Neural crest cell (in vitro differentiated cells): ENCODE data around the gene ACSL1. TPM values are rescaled to one million over a fixed set of nuclear protein-coding genes. Genes with fewer than 3 reads are reported as not detected.

ENCODE experiments used
- DNase-seq: peaks from one replicate; pipeline ENCODE4 v3.0.0; 2021; ENCODE audit warnings: low read depth, mixed read lengths, low spot score
- H3K27ac Mint-ChIP-seq: one replicate; pipeline ENCODE4 v1.8.0; 2021; ENCODE audit warnings: mild to moderate bottlenecking, mixed read lengths; ENCODE audit not compliant: unreplicated experiment
- H3K27me3 Mint-ChIP-seq: 2 replicates; pipeline ENCODE4 v1.8.0; 2021; ENCODE audit warnings: low read depth, mild to moderate bottlenecking, mixed read lengths
- H3K36me3 Mint-ChIP-seq: 2 replicates; pipeline ENCODE4 v1.8.0; 2021; ENCODE audit warnings: low read depth, mild to moderate bottlenecking, mixed read lengths
- H3K4me1 Mint-ChIP-seq: 2 replicates; pipeline ENCODE4 v1.8.0; 2021; ENCODE audit warnings: mixed read lengths
- H3K4me3 Mint-ChIP-seq: one replicate; pipeline ENCODE4 v1.8.0; 2021; ENCODE audit warnings: mild to moderate bottlenecking, mixed read lengths
- H3K9me3 Mint-ChIP-seq: 2 replicates; pipeline ENCODE4 v1.8.0; 2021; ENCODE audit warnings: mixed read lengths
- total RNA-seq: library from RNA; stranded (reverse); gene quantifications from 2 replicates; pipeline ENCODE4 v1.2.1, GENCODE V29; 2021
- TF ChIP-seq, protein P1 (sequence below): fragments of 200-600 bp; sonication (generic); conservative IDR thresholded peaks from 2 replicates; pipeline ENCODE4 v1.5.0; 2021; ENCODE audit warnings: antibody characterized with exemption, mild to moderate bottlenecking

ACSL1 gene
- total RNA-seq, 1 donor from 2014 or later = 10.4 TPM

DNA sequence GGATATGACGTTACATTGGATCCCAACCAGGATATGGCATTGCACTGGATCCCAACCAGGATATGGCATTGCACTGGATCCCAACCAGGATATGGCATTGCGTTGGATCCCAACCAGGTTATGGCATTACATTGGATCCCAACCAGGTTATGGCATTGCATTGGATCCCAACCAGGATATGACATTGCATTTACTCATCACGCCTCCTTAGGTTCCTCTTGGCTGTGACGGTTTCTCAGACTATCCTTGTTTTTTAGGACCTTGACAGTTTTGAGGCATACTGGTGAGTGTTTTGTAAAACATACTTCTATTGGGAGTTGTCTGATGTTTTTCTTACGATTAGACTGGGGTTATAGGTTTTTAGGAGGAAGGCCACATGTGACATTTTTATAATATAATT, 5.4 kb upstream of the ACSL1 start:
- H3K27ac Mint-ChIP-seq = no peak overlapping the region
- peaks cover 40% of the 10 kb centered on the region for H3K27me3 Mint-ChIP-seq
- DNase-seq = no peak
- no peak overlapping the region for H3K4me3 Mint-ChIP-seq
- H3K4me1 Mint-ChIP-seq = no peaks in the 10 kb centered on the region
- H3K9me3 Mint-ChIP-seq = no peaks in the 10 kb centered on the region
- no peaks in the 10 kb centered on the region for H3K36me3 Mint-ChIP-seq
- TF ChIP-seq, protein P1, sequence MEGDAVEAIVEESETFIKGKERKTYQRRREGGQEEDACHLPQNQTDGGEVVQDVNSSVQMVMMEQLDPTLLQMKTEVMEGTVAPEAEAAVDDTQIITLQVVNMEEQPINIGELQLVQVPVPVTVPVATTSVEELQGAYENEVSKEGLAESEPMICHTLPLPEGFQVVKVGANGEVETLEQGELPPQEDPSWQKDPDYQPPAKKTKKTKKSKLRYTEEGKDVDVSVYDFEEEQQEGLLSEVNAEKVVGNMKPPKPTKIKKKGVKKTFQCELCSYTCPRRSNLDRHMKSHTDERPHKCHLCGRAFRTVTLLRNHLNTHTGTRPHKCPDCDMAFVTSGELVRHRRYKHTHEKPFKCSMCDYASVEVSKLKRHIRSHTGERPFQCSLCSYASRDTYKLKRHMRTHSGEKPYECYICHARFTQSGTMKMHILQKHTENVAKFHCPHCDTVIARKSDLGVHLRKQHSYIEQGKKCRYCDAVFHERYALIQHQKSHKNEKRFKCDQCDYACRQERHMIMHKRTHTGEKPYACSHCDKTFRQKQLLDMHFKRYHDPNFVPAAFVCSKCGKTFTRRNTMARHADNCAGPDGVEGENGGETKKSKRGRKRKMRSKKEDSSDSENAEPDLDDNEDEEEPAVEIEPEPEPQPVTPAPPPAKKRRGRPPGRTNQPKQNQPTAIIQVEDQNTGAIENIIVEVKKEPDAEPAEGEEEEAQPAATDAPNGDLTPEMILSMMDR = no peak

GRCh38 chr4:184826691-184827270, 1.0 kb upstream of the ACSL1 start:
- Mint-ChIP-seq H3K9me3 (no peaks in the 10 kb centered on the region), H3K36me3 (no peaks in the 10 kb centered on the region), H3K4me1 (peaks cover 13% of the 10 kb centered on the region), H3K27me3 (peaks cover 74% of the 10 kb centered on the region), H3K27ac (no peak overlapping the region), H3K4me3 (peak overlapping the region; percentile 87)
- DNase-seq = no peak
- TF ChIP-seq, protein P1 = no peak

GRCh38 chr4:184825141-184825895, 450 bp downstream of the ACSL1 start:
- Mint-ChIP-seq H3K27ac (no peak overlapping the region), H3K36me3 (no peaks in the 10 kb centered on the region), H3K27me3 (peaks cover 78% of the 10 kb centered on the region), H3K9me3 (no peaks in the 10 kb centered on the region), H3K4me3 (peak overlapping the region; percentile 92), H3K4me1 (peaks cover 13% of the 10 kb centered on the region)
- TF ChIP-seq, protein P1 = no peak
- DNase-seq = peak; percentile 20

DNA sequence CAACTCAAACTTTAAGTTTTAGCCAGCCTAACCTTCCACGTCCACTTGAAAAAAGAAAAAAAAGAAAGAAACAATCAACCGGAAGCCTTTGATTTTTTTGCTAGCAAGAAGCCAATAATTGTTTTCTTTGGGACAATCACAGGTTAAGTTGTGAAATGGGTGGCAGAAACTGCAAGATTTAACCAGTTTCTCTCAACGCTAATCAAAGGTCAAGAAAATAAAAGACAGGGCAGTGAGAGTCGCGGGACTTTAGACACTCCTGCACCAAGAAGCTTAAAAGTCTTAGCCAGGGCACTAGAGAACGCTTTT, 1.0 kb downstream of the ACSL1 start:
- TF ChIP-seq, protein P1 = no peak
- DNase-seq = no peak
- H3K27me3 Mint-ChIP-seq = peaks cover 77% of the 10 kb centered on the region
- no peaks in the 10 kb centered on the region for H3K36me3 Mint-ChIP-seq
- peak overlapping the region; percentile 92 for H3K4me3 Mint-ChIP-seq
- H3K27ac Mint-ChIP-seq = no peak overlapping the region
- peaks cover 13% of the 10 kb centered on the region for H3K4me1 Mint-ChIP-seq
- H3K9me3 Mint-ChIP-seq = no peaks in the 10 kb centered on the region

DNA sequence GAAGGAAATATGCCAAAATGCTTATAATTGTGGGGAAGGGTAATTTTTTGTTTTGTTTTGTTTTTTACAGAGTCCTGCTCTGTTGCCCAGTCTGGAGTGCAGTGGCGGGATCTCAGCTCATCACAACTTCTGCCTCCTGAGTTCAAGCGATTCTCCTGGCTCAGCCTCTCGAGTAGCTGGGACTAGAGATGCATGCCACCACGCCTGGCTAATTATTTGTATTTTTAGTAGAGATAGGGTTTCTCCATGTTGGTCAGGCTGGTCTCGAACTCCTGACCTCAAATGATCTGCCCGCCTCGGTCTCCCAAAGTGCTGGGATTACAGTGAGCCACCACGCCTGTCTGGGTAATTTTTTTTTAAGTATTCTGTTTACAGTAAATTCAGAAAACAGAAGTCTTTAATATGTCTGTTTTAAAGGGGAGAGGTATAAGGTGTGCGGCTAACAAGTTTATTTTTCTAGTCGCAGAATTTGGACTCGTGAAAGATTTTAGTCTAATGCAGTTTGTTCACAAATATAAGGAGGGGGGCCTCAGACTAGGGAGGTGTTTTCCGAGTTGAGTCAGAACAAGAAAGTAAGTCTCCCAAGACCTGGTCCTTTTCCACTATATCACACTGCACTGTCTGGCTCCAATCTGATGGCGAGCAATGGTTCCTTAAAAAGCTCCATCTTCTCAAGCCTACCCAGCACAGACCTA, 1.5 kb downstream of the ACSL1 start:
- peak overlapping the region; percentile 92 for H3K4me3 Mint-ChIP-seq
- TF ChIP-seq, protein P1 = no peak
- H3K36me3 Mint-ChIP-seq = no peaks in the 10 kb centered on the region
- no peak for DNase-seq
- peaks cover 13% of the 10 kb centered on the region for H3K4me1 Mint-ChIP-seq
- no peak overlapping the region for H3K27ac Mint-ChIP-seq
- H3K9me3 Mint-ChIP-seq = no peaks in the 10 kb centered on the region
- peaks cover 72% of the 10 kb centered on the region for H3K27me3 Mint-ChIP-seq
